Measurements from ENCODE around the gene SUN2. TPM values are rescaled to one million over a fixed set of nuclear protein-coding genes. Genes with fewer than 3 reads are reported as not detected.
A peak's percentile ranks its signal among the peaks of the same experiment; 100 is the strongest.

Gene SUN2
- total and polyA plus RNA-seq, 9 donors = 21.2 to 311 (median 181) TPM

GRCh38 chr22:38734421-38735100, 21.2 kb downstream of the SUN2 start:
- H3K27me3 ChIP-seq = no peaks in the 10 kb centered on the region
- H3K4me1 ChIP-seq (ENCODE audit: insufficient read depth) = peaks cover 20% of the 10 kb centered on the region
- no peak for TF ChIP-seq EP300 (IDR thresholded peaks at IDR 0.05)
- no peak for TF ChIP-seq POLR2A (IDR thresholded peaks at IDR 0.05)
- no peak for TF ChIP-seq CTCF (IDR thresholded peaks at IDR 0.05)
- intact Hi-C loops (cut with DNase I) = no loop called here
- H3K36me3 ChIP-seq = no peaks in the 10 kb centered on the region
- H3K9me3 ChIP-seq = no peaks in the 10 kb centered on the region
- no peak overlapping the region for H3K4me3 ChIP-seq
- H3K27ac ChIP-seq = peak overlapping the region in 1 of 2 donors; percentile 71
- DNase-seq = peak in 3 of 5 donors; percentile 14 to 42 (median 36)
- 58 to 76% (median 65%) methylated on average over 13 of the region's 13 CpGs for WGBS, 3 donors

- H3K27me3 ChIP-seq = no peaks in the 10 kb centered on the region
- H3K4me1 ChIP-seq (ENCODE audit: insufficient read depth) = peaks cover 20% of the 10 kb centered on the region
- no peaks in the 10 kb centered on the region for H3K9me3 ChIP-seq
- WGBS, 3 donors = 29 to 33% (median 32%) methylated on average over 8 of the region's 8 CpGs
- no peak overlapping the region for H3K4me3 ChIP-seq
- intact Hi-C loops (cut with DNase I) = no loop called here
- TF ChIP-seq POLR2A (IDR thresholded peaks at IDR 0.05) (no peak), CTCF (IDR thresholded peaks at IDR 0.05) (no peak), EP300 (IDR thresholded peaks at IDR 0.05) (no peak)
- no peaks in the 10 kb centered on the region for H3K36me3 ChIP-seq
- H3K27ac ChIP-seq = peak overlapping the region; percentile 58 to 71
- DNase-seq = peak; percentile 73 to 87 (median 75)
Measured at GRCh38 chr22:38733724-38734381, 21.9 kb downstream of the SUN2 start.

DNA sequence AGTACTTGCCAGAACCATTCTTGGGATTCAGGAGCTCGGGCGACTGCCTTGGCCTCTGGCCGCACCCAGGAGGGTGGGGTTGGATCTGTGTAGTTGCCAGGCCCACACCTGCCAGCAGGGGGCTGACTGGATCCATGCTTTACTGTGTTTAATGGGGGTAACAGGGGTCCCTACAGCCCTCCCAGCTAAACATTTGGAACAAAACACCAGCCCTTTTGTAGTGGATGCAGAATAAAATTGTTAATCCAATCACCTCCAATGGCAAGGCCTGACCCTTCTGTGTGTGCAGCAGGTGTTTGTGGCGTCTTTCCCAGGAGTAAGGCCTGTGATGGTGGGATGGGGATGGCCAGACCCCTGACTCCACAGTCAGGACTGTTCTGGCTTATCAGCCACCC, 22.5 kb downstream of the SUN2 start:
- Histone ChIP-seq H3K36me3 (no peaks in the 10 kb centered on the region), H3K4me1 (ENCODE audit: insufficient read depth) (peaks cover 20% of the 10 kb centered on the region), H3K27me3 (no peaks in the 10 kb centered on the region), H3K9me3 (no peaks in the 10 kb centered on the region), H3K4me3 (no peak overlapping the region), H3K27ac (peak overlapping the region; percentile 58 to 71)
- peak; percentile 56 to 76 (median 68) for DNase-seq
- TF ChIP-seq CTCF (IDR thresholded peaks at IDR 0.05) (peak in 2 of 3 donors; percentile 52 to 64), EP300 (IDR thresholded peaks at IDR 0.05) (no peak), POLR2A (IDR thresholded peaks at IDR 0.05) (no peak)
- intact Hi-C loops (cut with DNase I) = no loop called here
- WGBS, 3 donors = 37 to 45% (median 43%) methylated on average over 4 of the region's 4 CpGs

- no peaks in the 10 kb centered on the region for H3K9me3 ChIP-seq
- DNase-seq = peak in 2 of 5 donors; percentile 31 to 61
- intact Hi-C loops (cut with DNase I) = no loop called here
- WGBS, 3 donors = 40 to 51% (median 48%) methylated on average over 13 of the region's 13 CpGs
- H3K36me3 ChIP-seq = no peaks in the 10 kb centered on the region
- peaks cover 20% of the 10 kb centered on the region for H3K4me1 ChIP-seq (ENCODE audit: insufficient read depth)
- H3K27me3 ChIP-seq = no peaks in the 10 kb centered on the region
- TF ChIP-seq POLR2A (IDR thresholded peaks at IDR 0.05) = no peak
- no peak for TF ChIP-seq EP300 (IDR thresholded peaks at IDR 0.05)
- no peak for TF ChIP-seq CTCF (IDR thresholded peaks at IDR 0.05)
- H3K4me3 ChIP-seq = no peak overlapping the region
- peak overlapping the region; percentile 58 to 71 for H3K27ac ChIP-seq
Measured at GRCh38 chr22:38732251-38732815, 23.5 kb downstream of the SUN2 start.
